OCI-LY1 (cell line): Measurements from ENCODE around the gene INTS6.

ENCODE experiments used
- H2AFZ ChIP-seq: fragments of 200-600 bp; sonication (generic), shearing (Covaris generic); 2 replicates; pipeline ENCODE4 v1.6.0; 2014; ENCODE audit warnings: antibody characterized with exemption, mild to moderate bottlenecking, low read length
- H3F3A ChIP-seq: fragments of 200-600 bp; sonication (generic), shearing (Covaris generic); 2 replicates; pipeline ENCODE4 v1.6.0; 2014; ENCODE audit warnings: mild to moderate bottlenecking, antibody characterized with exemption, low read length, moderate library complexity; ENCODE audit not compliant: insufficient read depth
- H3K27ac ChIP-seq: fragments of 200-600 bp; sonication (generic); 2 replicates; pipeline ENCODE4 v1.5.1; 2014; ENCODE audit warnings: low read length, mixed run types, mild to moderate bottlenecking, low read depth; ENCODE audit not compliant: poor library complexity, severe bottlenecking
- H3K27me3 ChIP-seq: fragments of 200-600 bp; sonication (generic); 2 replicates; pipeline ENCODE4 v1.6.0; 2014; ENCODE audit warnings: antibody characterized with exemption, mild to moderate bottlenecking, low read length, moderate library complexity; ENCODE audit not compliant: insufficient read depth
- H3K36me3 ChIP-seq: fragments of 200-600 bp; sonication (generic); 2 replicates; pipeline ENCODE4 v1.6.1; 2014; ENCODE audit warnings: mild to moderate bottlenecking, antibody characterized with exemption, low read length, moderate library complexity, mixed read lengths; ENCODE audit not compliant: insufficient read depth
- H3K4me1 ChIP-seq: fragments of 200-600 bp; sonication (generic); 2 replicates; pipeline ENCODE4 v1.5.1; 2014; ENCODE audit warnings: mild to moderate bottlenecking, low read length, moderate library complexity; ENCODE audit not compliant: insufficient read depth, severe bottlenecking
- H3K4me2 ChIP-seq: fragments of 200-600 bp; sonication (generic), shearing (Covaris generic); 2 replicates; pipeline ENCODE4 v1.6.1; 2014; ENCODE audit warnings: low read length
- H3K4me3 ChIP-seq: fragments of 200-600 bp; sonication (generic); 2 replicates; pipeline ENCODE4 v1.5.1; 2014; ENCODE audit warnings: low read length, low read depth, mild to moderate bottlenecking, mixed read lengths; ENCODE audit not compliant: poor library complexity, severe bottlenecking
- H3K79me2 ChIP-seq: fragments of 200-600 bp; shearing (Covaris generic); 2 replicates; pipeline ENCODE4 v1.6.1; 2016; ENCODE audit warnings: mixed run types, low read length, mixed read lengths; ENCODE audit not compliant: insufficient read depth
- H3K9ac ChIP-seq: fragments of 200-600 bp; sonication (generic), shearing (Covaris generic); 2 replicates; pipeline ENCODE4 v1.6.1; 2014; ENCODE audit warnings: mild to moderate bottlenecking, low read length, mixed read lengths
- H3K9me2 ChIP-seq: fragments of 200-600 bp; sonication (generic), shearing (Covaris generic); 2 replicates; pipeline ENCODE4 v1.6.1; 2014; ENCODE audit warnings: low read depth, mild to moderate bottlenecking, low read length, mixed read lengths
- H3K9me3 ChIP-seq: fragments of 200-600 bp; shearing (Covaris generic); 2 replicates; pipeline ENCODE4 v1.6.1; 2014; ENCODE audit warnings: low read length, mixed read lengths
- H4K20me1 ChIP-seq: fragments of 200-600 bp; sonication (generic), shearing (Covaris generic); 2 replicates; pipeline ENCODE4 v1.6.0; 2016; ENCODE audit warnings: mild to moderate bottlenecking, low read length; ENCODE audit not compliant: insufficient read depth
- CTCF ChIP-seq: fragments of 200-600 bp; sonication (generic), shearing (Covaris generic); IDR thresholded peaks from 2 replicates; pipeline ENCODE4 v1.5.1; 2017; ENCODE audit warnings: mild to moderate bottlenecking, antibody characterized with exemption, low read length, moderate library complexity, mixed read lengths
- EZH2 ChIP-seq: fragments of 200-600 bp; sonication (generic), shearing (Covaris generic); IDR thresholded peaks from 2 replicates; pipeline ENCODE4 v1.8.0; 2017; ENCODE audit warnings: borderline replicate concordance, mixed run types, mild to moderate bottlenecking, antibody characterized with exemption, low read length, moderate library complexity, mixed read lengths

The INTS6 gene

GRCh38 chr13:51425410-51426042 is 27.3 kb downstream of the INTS6 start:
- Histone ChIP-seq H3K9me2 (no peaks in the 10 kb centered on the region), H3K9ac (no peak overlapping the region), H3K27ac (no peak overlapping the region), H4K20me1 (no peaks in the 10 kb centered on the region), H3K79me2 (peaks cover 73% of the 10 kb centered on the region), H3K4me2 (no peak overlapping the region), H2AFZ (no peak overlapping the region), H3K4me3 (no peak overlapping the region), H3K36me3 (peaks cover 51% of the 10 kb centered on the region), H3K4me1 (peaks cover 36% of the 10 kb centered on the region), H3K27me3 (no peaks in the 10 kb centered on the region), H3F3A (no peaks in the 10 kb centered on the region), H3K9me3 (no peaks in the 10 kb centered on the region)
- no peak for TF ChIP-seq CTCF
- no peak for TF ChIP-seq EZH2

- no peak overlapping the region for H3K4me3 ChIP-seq
- no peaks in the 10 kb centered on the region for H3K27me3 ChIP-seq
- H4K20me1 ChIP-seq, result no peaks in the 10 kb centered on the region
- peaks cover 85% of the 10 kb centered on the region for H3K79me2 ChIP-seq
- TF ChIP-seq EZH2 (no peak), CTCF (no peak)
- H3K9me3 ChIP-seq, result no peaks in the 10 kb centered on the region
- peaks cover 45% of the 10 kb centered on the region for H3K36me3 ChIP-seq
- no peak overlapping the region for H3K27ac ChIP-seq
- H3K9ac ChIP-seq, result no peak overlapping the region
- no peaks in the 10 kb centered on the region for H3F3A ChIP-seq
- no peak overlapping the region for H3K4me2 ChIP-seq
- no peaks in the 10 kb centered on the region for H3K9me2 ChIP-seq
- peaks cover 52% of the 10 kb centered on the region for H3K4me1 ChIP-seq
- no peak overlapping the region for H2AFZ ChIP-seq
These were observed 29.1 kb downstream of the INTS6 start for GRCh38 chr13:51423766-51424165.

GRCh38 chr13:51422484-51422883 is 30.4 kb downstream of the INTS6 start:
- Histone ChIP-seq H3K9me3 (no peaks in the 10 kb centered on the region), H3K36me3 (peaks cover 48% of the 10 kb centered on the region), H3K4me1 (peaks cover 58% of the 10 kb centered on the region), H3K4me2 (peak overlapping the region; percentile 15; the same call in 1 of the 2 replicates), H3K27ac (no peak overlapping the region), H3K79me2 (peaks cover 85% of the 10 kb centered on the region), H3K9ac (no peak overlapping the region), H3F3A (no peaks in the 10 kb centered on the region), H3K27me3 (no peaks in the 10 kb centered on the region), H2AFZ (no peak overlapping the region), H3K9me2 (no peaks in the 10 kb centered on the region), H4K20me1 (no peaks in the 10 kb centered on the region), H3K4me3 (no peak overlapping the region)
- TF ChIP-seq CTCF (no peak), EZH2 (no peak)
